Skeletal muscle satellite cell (primary cell): ENCODE data around the gene KHDC3L.
"Not testable (repeated sequence)": the region's sequence is repeated elsewhere in the genome, so short reads cannot be mapped to it uniquely, and the experiment has no call there.

Experiments used
- H3K27me3 ChIP-seq: 2 replicates; pipeline ENCODE4 v1.7.0; 2013; ENCODE audit warnings: low read length; ENCODE audit not compliant: control insufficient read depth, insufficient read depth
- H3K36me3 ChIP-seq: 2 replicates; pipeline ENCODE4 v1.7.0; 2013; ENCODE audit warnings: mild to moderate bottlenecking, control low read depth, low read length; ENCODE audit not compliant: insufficient read depth
- H3K4me1 ChIP-seq: 2 replicates; pipeline ENCODE4 v1.7.0; 2013; ENCODE audit warnings: low read length; ENCODE audit not compliant: control insufficient read depth, insufficient read depth
- H3K4me2 ChIP-seq: 2 replicates; pipeline ENCODE4 v1.7.0; 2013; ENCODE audit warnings: mild to moderate bottlenecking, low read length
- H3K4me3 ChIP-seq: 2 replicates; pipeline ENCODE4 v1.7.0; 2013; ENCODE audit warnings: low read length
- H3K9ac ChIP-seq: 2 replicates; pipeline ENCODE4 v1.7.0; 2013; ENCODE audit warnings: mild to moderate bottlenecking, low read depth, low read length, moderate library complexity
- H3K9me3 ChIP-seq: replicated peaks from 2 replicates; pipeline ENCODE4 v1.7.0; 2013; ENCODE audit warnings: mild to moderate bottlenecking, control low read depth, low read length

Gene KHDC3L

DNA sequence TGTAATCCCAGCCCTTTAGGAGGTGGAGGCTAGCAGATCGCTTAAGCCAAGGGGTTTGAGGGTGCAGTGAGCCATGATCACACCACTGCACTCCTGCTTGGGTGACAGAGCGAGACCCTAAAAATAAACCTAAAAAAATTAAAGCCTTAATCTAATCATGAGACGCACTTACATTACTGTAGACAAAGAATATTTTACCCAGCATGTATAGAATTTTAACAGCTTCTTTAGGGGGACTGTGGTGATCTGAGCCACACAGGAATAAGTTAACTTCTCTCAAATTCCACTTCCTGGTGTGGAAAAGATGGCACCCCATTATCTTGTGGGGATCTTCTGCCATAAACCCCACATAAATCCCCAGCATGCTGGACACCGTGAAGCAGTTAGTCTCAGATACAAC is 9.5 kb downstream of the KHDC3L start:
- Histone ChIP-seq H3K4me3 (no peak overlapping the region), H3K9me3 (no peaks in the 10 kb centered on the region), H3K4me1 (no peaks in the 10 kb centered on the region), H3K9ac (no peak overlapping the region), H3K4me2 (no peak overlapping the region), H3K36me3 (no peaks in the 10 kb centered on the region), H3K27me3 (peaks cover 12% of the 10 kb centered on the region)

DNA sequence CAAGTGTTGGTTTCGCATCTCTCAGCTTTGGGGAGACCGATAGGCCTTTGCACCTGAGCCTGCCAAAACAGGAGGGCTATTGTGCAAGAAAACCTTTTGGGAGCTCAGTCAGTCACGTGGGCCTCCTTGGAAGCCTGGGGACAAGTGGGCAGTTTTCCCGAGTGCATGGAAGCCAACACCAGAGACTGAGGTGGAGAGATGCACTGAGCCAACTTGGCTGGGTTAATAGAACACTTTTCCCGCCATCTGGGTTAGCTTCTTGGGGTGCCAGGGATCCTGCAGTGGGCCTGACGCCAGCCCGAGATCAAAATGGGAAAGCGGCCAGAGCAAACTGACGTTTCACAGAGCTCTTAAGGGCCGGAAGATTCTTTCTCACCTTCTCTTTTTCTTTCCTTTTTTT is 10.1 kb downstream of the KHDC3L start:
- Histone ChIP-seq H3K4me2 (no peak overlapping the region), H3K27me3 (peaks cover 12% of the 10 kb centered on the region), H3K4me1 (no peaks in the 10 kb centered on the region), H3K4me3 (no peak overlapping the region), H3K9me3 (no peaks in the 10 kb centered on the region), H3K36me3 (no peaks in the 10 kb centered on the region), H3K9ac (no peak overlapping the region)

DNA sequence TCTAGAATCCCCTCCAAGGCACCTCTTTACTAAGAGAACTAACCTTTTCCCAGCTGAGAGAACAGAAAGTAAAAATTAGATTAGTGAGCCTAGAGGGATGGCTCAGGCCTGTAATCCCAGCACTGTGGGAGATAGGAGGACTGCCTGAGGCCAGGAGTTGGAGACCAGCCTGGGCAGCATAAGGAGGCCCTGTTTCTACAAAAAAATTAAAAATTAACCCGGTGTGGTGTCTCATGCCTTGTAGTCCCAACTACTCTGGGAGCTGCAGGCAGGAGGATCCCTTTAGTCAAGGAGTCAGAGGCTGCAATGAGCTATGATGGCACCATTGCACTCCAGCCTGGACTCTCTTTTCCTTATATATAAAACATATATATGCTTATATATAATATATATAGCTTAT is 12.8 kb downstream of the KHDC3L start:
- H3K4me1 ChIP-seq: no peaks in the 10 kb centered on the region
- H3K4me3 ChIP-seq: no peak overlapping the region

GRCh38 chr6:73377225-73377624 is 14.8 kb downstream of the KHDC3L start:
- no peaks in the 10 kb centered on the region for H3K27me3 ChIP-seq
- no peaks in the 10 kb centered on the region for H3K36me3 ChIP-seq
- H3K4me1 ChIP-seq: no peaks in the 10 kb centered on the region
- no peak overlapping the region for H3K9ac ChIP-seq
- H3K4me3 ChIP-seq: no peak overlapping the region
- H3K9me3 ChIP-seq: no peaks in the 10 kb centered on the region
- no peak overlapping the region for H3K4me2 ChIP-seq

More for the DNA sequence above, 12.8 kb downstream of the KHDC3L start:
- Histone ChIP-seq H3K4me2 (no peak overlapping the region), H3K27me3 (no peaks in the 10 kb centered on the region), H3K9ac (no peak overlapping the region), H3K9me3 (no peaks in the 10 kb centered on the region), H3K36me3 (no peaks in the 10 kb centered on the region)

DNA sequence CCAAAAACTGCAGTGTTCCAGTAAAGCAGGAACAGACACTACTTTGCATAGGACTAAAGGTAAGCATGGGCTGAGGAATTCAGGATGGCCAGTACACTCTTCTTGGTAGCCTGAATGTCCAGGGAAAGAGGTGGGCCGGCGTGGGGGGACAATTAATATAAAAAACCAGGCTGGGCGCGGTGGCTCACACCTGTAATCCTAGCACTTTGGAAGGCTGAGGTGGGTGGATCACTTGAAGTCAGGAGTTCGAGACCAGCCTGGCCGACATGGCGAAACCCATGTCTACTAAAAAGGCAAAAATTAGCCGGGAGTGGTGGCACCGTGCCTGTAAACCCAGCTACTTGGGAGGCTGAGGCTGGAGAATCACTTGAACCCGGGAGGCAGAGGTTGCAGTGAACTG is 19.1 kb downstream of the KHDC3L start:
- H3K27me3 ChIP-seq, H3K4me1 ChIP-seq, H3K36me3 ChIP-seq, H3K4me3 ChIP-seq, H3K9me3 ChIP-seq, H3K4me2 ChIP-seq, H3K9ac ChIP-seq: not testable (repeated sequence)

- Histone ChIP-seq H3K4me1 (no peaks in the 10 kb centered on the region), H3K4me3 (no peak overlapping the region), H3K9ac (no peak overlapping the region), H3K9me3 (no peaks in the 10 kb centered on the region), H3K4me2 (no peak overlapping the region), H3K36me3 (no peaks in the 10 kb centered on the region), H3K27me3 (no peaks in the 10 kb centered on the region)
These were observed 20.1 kb downstream of the KHDC3L start for GRCh38 chr6:73382462-73383113.

DNA sequence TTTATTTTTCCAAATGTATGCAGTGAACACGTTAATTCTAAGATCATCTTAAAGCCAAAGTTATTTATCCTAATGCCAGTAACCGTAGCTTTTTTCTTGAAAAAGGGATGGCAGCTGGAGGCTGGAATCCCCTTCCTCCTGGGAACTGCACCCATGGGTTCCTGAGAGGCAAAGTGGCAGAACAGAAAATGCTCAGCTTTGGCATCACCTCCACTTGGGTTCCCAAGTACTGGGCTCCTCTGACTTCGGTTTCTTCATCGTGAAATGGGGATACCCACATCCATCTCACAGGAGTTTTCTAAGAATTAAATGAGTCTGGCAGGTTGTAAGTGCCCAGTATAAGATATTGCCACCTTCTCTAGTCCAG is 26.0 kb downstream of the KHDC3L start:
- Histone ChIP-seq H3K9ac (peak overlapping the region; percentile 64), H3K27me3 (no peaks in the 10 kb centered on the region), H3K4me3 (peak overlapping the region; percentile 80), H3K4me1 (peaks cover 3% of the 10 kb centered on the region), H3K4me2 (peak overlapping the region; percentile 97), H3K9me3 (no peaks in the 10 kb centered on the region), H3K36me3 (no peaks in the 10 kb centered on the region)

DNA sequence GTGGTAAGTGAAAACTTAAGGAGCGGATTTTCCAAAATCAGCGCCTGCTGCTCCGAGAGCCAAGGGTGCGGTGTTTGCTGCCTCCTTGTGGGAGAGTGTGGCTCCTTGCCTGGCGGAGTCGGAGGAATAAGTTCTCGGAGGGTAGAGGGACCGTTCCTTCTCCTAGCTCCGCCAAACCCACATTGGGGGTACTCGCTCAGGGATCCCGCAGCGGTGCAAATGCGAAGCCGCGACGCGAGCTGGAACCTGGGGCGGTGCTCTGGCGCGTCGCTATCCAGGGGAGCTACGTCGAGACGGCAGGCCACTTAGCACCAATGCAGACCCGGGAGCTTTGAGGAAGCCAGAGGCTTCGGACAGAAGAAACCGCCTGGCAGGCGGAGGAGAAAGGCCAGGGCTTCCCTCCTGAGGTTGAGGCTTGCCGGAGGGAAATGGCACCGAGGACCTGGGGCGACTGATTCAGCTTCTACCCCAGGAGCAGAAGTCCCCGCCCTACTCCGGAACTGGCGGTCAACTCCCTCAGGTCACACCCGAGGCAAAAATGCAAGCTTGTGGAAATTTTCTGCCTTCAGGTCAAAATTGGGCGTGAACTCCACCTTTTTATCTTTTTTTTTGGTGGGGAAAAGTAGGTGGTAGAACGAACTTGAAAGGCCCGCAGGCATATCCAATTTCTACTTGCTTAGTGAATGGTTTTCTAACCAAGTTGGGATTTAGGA is 26.5 kb downstream of the KHDC3L start:
- no peaks in the 10 kb centered on the region for H3K36me3 ChIP-seq
- peak overlapping the region; percentile 64 for H3K9ac ChIP-seq
- H3K4me2 ChIP-seq: peak overlapping the region; percentile 97
- peaks cover 3% of the 10 kb centered on the region for H3K4me1 ChIP-seq
- H3K4me3 ChIP-seq: peak overlapping the region; percentile 80
- no peaks in the 10 kb centered on the region for H3K9me3 ChIP-seq
- no peaks in the 10 kb centered on the region for H3K27me3 ChIP-seq

DNA sequence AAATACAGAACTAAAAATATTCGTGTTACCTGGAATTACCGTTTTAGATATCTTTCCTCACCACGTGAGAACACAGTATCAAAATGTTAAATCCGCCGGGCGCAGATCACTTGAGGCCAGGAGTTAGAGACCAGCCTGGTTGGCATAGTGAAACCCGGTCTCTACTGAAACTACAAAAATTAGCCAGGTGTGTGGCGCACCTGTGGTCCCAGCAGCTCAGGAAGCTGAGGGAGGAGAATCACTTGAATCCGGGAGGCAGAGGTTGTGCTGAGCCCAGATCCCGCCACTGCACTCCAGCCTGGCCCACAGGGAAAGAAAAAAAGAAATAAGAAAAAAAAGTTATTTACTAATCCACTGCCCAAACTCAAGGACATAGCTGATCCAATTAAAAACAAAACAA is 27.4 kb downstream of the KHDC3L start:
- Histone ChIP-seq H3K9me3 (no peaks in the 10 kb centered on the region), H3K9ac (no peak overlapping the region), H3K27me3 (no peaks in the 10 kb centered on the region), H3K36me3 (no peaks in the 10 kb centered on the region), H3K4me1 (peaks cover 3% of the 10 kb centered on the region), H3K4me3 (no peak overlapping the region), H3K4me2 (no peak overlapping the region)

DNA sequence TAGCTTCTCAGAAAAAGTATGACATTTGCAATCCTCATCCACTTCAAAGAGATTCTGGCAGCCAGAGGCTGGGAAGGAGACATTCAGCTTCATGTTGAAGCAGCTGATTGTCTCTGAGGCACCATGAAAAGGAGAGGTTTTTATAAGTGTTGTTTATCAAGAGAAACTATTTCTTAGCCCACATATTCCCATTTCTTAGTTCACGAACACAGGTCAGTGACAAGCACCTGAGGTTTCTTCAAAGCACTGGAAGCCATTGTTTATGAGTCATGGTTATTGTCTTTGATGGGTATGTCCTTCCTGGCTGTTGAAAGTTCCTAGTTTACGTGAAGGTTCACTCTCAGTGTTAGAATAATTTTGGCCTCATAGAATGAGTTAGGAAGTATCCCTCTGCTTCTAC is 29.2 kb downstream of the KHDC3L start:
- Histone ChIP-seq H3K9ac (no peak overlapping the region), H3K4me3 (no peak overlapping the region), H3K36me3 (no peaks in the 10 kb centered on the region), H3K4me1 (peaks cover 3% of the 10 kb centered on the region), H3K9me3 (no peaks in the 10 kb centered on the region), H3K4me2 (no peak overlapping the region), H3K27me3 (no peaks in the 10 kb centered on the region)

GRCh38 chr6:73392188-73392587 is 29.7 kb downstream of the KHDC3L start:
- not testable (repeated sequence) for H3K4me3 ChIP-seq, H3K9me3 ChIP-seq, H3K9ac ChIP-seq, H3K4me2 ChIP-seq, H3K36me3 ChIP-seq, H3K27me3 ChIP-seq, H3K4me1 ChIP-seq

GRCh38 chr6:73393278-73393677 is 30.8 kb downstream of the KHDC3L start:
- no peak overlapping the region for H3K9ac ChIP-seq
- no peak overlapping the region for H3K4me3 ChIP-seq
- no peaks in the 10 kb centered on the region for H3K27me3 ChIP-seq
- no peaks in the 10 kb centered on the region for H3K9me3 ChIP-seq
- no peaks in the 10 kb centered on the region for H3K36me3 ChIP-seq
- H3K4me2 ChIP-seq: no peak overlapping the region
- H3K4me1 ChIP-seq: peaks cover 3% of the 10 kb centered on the region
